HG02759 (cell line): ENCODE results near the gene SPRN.
"Not testable (repeated sequence)": the region's sequence is repeated elsewhere in the genome, so short reads cannot be mapped to it uniquely, and the experiment has no call there.

ENCODE experiments used
- ATAC-seq: cut with Tn5 transposase; IDR thresholded peaks from one replicate; pipeline ENCODE4 v1.9.1; 2021; ENCODE audit warnings: mild to moderate bottlenecking, moderate library complexity; ENCODE audit not compliant: unreplicated experiment

The SPRN gene

DNA sequence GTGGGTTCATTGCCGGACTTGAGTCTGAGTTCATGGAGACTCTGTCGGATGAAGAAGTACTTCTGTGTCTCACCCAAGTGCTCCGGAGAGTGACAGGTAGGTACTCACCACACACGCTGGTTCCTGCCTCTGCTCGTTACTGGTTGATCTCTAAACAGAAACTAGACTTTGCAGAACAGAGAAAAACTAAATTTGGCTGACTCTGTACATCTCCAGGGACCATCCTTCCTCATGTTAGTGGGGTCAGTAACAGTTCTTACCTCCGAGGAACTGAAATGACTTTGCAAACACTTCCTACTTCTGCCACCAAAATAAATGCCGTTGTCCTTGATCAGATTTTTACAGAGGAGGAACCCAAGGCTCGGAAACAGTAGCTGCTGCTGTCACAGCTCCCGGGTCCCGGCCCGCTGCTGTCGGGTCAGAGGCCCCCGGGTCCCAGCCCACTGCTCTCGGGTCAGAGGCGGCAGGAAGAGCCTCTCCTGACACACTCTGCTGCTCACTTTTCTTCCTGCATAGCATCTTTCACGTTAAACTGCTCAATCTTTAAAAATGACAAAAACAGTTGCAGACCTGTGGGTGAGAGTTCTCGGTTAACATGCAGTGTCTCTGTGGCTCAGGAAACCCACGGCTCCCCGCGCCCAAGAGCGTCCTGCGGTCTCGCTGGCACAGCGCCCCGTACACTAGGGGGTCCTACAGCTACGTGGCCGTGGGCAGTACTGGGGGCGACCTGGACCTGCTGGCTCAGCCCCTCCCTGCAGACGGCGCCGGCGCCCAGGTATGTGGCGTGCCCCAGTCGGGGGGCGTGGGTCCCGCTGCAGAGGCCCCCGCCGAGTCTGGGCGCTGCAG, 35.2 kb downstream of the SPRN start:
- ATAC-seq: peak; percentile 82

DNA sequence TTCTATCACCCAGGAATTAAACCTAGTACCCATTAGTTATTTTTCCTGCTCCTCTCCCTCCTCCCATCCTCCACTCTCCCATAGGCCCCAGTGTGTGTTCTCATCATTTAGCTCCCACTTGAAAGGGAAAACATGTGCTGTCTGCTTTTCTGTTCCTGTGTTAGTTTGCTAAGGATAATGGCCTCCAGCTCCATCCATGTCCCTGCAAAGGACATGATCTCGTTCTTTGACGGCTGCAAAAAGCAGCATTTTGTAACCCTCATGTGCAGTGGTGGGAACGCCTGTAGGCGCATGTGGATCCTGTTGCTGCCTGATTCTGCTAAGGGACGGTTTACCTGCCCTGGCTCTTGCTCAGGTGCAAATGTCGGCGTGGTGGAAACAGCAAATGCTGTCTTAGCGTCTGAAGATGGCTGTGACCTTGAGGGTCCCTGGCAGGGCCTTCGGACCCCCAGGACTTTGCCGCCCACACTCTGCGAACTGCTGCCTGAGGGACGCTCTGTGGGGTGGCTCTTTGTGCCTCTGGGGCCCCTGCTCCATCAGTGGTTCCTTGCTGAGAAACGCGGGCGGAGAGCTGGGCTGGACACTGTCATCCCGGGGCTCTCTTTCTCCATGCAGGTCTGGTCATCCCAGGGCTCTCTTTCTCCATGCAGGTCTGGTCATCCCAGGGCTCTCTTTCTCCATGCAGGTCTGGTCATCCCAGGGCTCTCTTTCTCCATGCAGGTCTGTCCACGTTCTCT, 36.0 kb downstream of the SPRN start:
- ATAC-seq: peak; percentile 1

DNA sequence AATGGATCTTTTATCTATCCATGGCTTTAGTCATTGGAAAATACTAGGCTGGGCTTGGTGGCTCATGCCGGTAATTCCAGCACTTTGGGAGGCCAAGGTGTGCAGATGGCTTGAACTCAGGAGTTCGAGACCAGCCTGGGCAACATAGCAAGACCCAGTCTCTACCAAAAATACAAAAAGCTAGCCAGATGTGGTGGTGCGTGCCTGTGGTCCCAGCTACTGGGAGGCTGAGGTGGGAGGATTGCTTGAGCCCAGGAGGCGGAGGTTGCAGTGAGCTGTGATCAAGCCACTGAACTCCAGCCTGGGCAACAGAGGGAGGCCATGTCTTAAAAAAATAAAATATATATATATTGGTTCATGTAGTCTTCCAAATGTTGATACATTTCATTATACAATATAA, 37.5 kb downstream of the SPRN start:
- ATAC-seq: not testable (repeated sequence)

DNA sequence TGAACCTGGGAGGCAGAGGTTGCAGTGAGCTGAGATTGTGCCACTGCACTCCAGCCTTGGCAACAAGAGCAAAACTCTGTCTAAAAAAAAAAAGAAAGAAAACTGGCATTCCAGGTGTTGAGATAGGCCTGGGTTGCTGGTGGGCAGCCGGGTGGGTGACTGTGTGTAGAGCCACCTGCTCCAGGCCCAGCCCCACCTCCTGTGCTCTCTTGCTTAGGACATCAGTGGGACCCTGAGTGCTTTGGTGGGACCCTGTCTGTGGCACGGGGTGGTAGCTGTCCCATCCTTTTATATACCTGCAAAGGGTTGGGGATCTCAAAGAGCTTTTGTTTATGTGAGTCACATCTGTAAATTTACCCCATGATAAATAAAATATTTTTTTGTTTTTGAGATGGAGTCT, 39.2 kb downstream of the SPRN start:
- ATAC-seq: no peak

DNA sequence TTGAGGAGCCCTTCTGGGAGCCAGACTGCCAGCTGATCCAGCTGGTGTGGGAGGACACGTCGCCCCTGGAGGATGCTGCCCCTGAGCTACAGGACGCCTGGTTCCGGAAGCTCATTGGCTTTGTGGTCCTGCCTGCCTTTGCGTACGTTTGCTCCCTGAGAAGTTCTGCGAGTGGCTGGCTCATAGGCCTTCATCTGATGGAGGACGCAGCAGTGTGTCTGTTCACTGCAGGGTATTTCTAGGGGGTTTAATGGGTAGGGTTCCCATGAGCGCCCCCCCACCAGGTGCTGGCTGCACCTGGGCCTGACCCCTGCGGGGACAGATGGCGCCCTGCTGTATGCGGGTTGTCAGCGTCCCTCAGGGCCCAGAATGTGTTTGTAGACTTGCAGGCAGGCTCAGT, 40.4 kb downstream of the SPRN start:
- no peak for ATAC-seq

DNA sequence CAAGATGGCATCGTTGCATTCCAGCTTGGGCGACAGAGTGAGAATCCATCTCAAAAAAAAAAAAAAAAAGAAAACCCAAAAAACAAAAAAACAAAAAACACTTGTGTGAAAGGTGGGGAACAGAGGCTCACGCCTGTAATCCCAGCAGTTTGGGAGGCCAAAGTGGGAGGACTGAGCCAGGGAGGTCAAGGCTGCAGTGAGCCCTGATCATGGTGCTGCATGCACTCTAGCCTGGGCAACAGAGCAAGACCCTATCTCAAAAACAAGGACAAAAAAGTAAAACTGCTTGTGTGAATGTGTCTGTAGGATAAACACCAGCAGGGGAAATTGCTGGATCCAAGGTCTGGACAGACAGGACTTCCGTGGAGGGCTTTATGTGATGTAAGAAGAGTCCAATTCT, 40.9 kb downstream of the SPRN start:
- no peak for ATAC-seq

DNA sequence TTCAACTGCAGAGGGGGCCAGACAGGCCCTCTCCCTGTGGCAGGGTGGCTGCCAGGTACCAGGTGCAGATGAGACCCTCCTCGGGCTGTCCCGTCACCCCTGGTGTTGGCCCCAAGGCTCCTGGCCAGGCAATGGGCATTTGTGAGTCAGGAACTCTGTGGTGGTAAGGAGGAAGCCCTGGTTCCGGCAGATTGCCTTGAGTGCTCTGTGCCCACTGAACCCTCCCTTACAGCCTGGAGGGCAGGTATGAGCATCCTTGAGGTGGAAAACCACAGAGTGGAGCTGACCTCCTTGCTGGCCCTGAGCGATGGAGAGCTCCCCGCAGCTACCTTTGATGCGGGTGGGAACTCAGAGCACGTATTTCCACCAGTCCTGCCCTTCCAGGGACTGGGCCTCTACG, 43.4 kb downstream of the SPRN start:
- no peak for ATAC-seq

DNA sequence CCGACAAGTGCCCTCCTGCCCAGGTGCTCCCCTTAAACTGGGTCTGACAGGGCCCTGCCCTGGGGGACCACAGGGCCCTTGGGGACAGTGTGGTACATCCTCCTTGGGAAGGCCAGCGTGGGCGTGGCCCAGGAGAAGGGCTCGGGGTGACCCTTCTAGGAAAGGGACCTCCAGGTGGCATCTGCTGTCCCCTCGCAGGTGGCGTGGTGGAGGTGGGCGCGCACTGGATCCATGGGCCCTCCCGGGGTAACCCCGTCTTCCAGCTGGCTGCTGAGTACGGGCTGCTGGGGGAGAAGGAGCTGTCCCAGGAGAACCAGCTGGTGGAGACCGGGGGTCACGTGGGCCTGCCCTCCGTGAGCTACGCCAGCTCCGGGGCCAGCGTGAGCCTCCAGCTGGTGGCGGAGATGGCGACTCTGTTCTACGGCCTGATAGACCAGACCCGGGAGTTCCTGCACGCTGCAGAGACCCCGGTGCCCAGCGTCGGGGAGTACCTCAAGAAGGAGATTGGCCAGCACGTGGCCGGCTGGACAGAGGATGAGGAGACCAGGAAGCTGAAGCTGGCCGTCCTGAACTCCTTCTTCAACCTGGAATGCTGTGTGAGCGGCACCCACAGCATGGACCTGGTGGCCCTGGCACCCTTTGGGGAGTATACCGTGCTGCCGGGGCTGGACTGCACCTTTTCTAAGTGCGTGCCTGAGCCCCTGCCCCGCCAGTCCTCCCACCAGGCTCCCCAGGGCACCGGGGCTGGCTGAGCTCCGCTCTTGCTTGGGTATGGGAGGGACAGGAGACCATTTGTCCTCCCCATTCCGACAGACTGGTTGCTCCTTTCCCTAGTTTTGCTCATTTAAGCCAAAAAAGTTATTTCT, 44.4 kb downstream of the SPRN start:
- no peak for ATAC-seq

DNA sequence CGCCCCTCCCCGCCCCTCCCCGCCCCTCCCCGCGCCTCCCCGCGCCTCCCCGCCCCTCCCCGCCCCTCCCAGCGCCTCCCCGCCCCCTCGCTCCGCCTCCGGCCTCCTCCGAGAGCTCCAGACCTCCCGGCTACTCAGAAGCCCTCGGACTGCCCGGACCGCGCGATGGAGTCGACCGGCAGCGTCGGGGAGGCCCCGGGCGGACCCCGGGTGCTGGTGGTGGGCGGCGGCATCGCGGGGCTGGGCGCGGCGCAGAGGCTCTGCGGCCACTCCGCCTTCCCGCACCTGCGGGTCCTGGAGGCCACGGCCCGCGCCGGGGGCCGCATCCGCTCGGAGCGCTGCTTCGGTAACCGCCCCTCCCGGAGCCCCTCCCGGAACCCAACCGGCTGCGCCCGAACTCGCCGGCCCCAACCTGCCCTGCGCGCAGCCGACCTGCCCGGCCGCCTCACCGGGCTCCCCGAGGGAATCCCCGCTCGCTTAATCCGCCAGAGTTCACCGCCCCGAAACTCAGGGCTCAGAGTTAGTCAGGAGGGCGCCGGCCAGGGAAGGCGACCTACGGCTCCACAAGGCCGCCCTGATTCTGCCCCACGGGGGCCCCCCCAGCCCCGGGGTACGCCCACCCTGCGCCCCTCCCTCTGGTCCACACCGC, 45.1 kb downstream of the SPRN start, which contains the start of gene PAOX:
TSS of gene PAOX (plus strand) at position 111 of the 649 bp plus-strand sequence. CDS start at position 166, 55 bp downstream.
- ATAC-seq: peak; percentile 58

DNA sequence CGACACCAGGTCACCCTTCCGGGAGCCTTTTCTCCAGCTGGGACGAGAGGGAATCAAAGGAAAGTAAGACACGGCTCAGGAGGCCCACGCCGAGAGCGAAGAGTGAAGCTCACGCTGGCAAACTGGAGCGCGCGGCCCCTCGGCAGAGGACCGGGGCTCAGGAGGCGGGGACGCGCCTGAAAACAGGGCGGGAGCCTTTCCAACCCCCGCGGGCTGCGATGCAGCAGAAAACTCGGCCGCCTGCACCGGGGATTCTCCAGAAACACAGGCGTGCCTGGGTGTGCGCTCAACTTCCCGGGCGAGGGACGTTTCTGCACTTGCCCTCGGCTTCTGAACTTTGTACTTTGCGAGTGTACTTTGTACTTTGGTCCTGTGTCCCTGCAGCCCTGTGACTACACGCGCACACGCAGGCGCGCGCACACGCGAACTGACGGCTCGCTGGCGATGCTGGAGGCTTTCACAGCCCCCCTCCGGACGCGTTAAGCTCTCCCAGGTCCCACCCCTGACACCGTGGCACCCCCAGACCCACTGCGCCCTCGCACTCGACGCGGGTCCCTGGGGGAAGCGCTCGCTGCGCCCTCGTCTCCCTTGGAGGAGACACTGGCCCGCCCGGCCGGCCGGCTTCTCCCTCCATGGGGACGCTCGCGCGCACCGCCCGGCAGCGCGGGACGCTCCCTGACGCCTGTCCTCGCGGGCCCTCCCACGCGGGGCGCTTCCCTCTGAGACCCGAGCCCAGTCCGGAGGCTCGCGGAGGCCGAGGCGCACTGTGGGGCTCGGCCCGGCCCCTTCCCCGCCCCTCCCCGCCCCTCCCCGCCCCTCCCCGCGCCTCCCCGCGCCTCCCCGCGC, 46.0 kb downstream of the SPRN start:
- ATAC-seq: peak; percentile 55

DNA sequence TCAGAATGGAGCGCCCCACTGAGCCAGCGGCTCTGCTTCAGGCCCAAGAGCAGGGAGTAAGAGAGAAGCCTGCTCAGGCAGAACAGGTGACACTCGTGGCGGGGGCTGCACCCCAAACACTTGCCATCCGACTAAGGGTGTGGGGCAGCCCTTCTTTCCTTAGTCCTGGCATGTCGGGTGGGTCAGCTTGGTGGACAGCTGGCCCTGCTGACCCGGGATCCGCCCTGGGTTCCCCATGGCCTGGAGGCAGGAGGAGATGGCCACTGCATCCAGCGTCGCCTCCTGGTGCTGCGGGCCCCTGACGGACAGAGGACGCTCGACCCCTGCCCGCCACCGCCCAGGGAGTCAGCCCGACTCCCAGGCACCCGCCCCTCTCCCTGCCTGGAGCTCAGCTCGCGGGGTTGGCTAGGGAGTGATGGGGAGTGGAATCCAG, 46.6 kb downstream of the SPRN start:
- ATAC-seq: no peak

DNA sequence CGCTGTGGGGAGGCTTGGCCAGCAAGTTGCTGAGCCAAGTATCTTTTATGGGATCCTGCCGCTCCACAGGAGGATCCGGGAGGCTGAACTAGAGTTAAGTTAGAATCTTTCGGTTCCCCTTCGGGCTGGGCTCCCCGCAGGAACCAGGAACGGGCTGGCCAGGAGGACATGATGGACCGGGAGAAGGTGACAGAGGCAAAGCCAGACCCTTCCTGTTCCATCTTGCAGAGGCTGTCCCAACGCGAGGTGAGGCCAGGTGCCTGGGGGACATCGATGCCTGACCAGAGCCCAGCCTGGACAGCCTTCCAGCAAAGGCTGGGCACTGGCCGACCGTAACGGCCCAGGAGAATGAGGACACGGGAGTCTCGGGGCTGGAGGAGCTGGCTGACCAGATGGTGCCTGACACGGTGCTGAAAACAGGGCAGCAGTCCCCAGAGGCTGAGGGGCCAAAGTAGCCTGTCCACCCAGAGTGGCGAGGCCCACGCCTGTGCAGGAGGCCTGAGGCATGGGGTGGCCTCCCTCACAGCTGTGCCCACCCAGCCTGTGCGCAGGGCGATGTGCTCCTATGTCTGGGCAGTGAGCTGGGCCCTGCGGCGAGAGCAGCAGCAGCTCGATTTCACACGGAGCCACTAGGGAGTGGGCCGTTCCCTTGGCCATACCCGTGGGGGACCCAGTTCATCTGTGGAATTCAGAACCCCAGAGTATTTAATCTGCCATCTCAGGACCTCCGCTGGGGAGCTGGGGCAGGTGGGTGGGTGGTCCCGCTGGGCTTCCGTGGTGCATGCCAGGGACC, 47.2 kb downstream of the SPRN start:
- ATAC-seq: no peak

DNA sequence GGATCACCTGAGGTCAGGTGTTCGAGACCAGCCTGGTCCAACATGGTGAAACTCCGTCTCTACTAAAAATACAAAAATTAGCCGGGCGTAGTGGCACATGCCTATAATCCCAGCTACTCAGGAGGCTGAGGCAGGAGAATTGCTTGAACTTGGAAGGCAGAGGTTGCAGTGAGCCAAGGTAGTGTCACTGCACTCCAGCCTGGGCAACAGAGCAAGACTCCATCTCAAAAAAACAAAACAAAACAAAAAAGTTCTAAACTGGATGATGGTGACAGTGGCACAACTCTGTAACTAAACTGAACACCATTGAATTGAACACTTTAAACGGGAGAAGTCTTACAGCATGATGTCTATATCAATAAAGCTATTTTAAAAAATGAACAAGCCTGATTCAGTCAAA, 48.2 kb downstream of the SPRN start:
- not testable (repeated sequence) for ATAC-seq

DNA sequence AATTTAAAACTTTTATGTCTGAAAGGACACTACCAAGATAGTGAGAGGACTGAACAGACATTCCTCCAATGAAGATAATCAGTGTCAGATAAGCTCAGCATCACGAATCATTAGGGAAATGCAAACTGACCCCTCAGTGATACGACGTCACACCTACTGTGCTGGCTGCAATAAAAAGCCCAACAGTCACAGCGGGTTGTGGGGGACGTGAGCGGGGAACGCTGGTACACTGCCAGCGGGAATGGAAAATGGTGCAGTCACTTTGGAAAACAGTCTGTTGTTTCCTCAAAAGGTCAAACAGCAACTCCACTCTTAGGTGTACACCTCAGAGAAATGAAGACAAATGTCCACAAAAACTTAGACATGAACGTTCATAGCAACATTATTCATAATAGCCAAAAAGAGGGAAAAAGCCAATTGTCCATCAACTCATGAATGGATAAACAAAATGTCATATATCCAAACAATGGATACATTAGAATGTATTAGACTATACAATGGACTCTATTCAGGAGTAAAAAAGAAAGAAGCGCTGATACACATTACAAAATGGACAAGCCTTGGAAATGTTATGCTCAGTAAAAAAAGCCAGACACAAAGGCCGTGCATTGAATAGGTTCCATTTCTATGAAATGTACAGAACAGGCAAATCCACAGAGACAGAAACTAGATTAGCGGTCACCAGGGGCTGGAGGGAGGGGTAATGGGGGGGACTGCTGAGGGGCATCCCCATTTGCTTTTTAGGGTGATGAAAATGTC, 48.9 kb downstream of the SPRN start:
- ATAC-seq: no peak

DNA sequence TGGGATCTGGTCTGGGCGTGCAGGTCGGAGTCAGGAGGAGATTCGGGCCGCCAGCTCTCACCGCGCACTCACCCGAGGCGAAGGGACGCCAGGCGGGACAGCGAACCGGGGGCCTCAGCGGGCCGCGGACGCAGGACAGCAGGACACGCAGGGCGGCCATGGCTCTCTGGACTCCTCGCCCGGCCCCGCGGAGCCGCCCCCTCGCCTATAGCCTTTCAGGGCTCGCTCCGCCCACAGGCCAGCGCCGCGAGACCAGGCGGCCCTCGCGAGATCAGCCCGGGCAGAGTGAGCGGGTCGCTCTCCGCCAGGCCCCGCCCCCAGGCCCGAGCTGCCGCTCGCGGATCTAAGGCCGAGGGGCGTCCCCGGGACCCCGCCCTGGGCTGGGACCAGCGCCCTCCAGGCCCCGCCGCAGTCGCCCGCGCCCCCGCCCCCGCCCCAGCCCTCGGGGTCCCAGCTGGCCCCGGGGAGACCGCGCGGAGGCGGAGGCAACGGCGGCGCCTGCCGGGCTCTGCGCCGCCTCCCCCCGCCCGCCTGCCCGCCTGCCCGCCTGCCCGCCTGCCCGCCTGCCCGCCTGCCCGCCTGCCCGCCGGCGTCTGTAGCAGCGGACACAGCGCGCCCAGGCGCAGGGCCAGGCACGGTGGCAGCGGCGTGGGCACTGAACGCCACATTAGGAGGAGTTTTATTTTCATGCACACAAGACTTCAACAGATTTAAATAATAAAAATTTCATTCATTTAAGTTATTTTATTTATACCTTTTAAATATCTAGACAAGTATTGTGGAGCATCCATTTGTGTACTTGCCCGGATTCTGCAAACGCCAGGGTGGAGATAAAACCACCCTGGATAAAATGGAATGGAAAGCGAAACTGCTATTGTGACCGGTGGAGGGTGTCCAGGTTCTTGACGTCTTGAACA, 51.0 kb downstream of the SPRN start, which contains the start of gene ECHS1:
TSS of gene ECHS1 (minus strand) at position 181 of the 917 bp plus-strand sequence. CDS start at position 160, 21 bp downstream.
- peak; percentile 97 for ATAC-seq

DNA sequence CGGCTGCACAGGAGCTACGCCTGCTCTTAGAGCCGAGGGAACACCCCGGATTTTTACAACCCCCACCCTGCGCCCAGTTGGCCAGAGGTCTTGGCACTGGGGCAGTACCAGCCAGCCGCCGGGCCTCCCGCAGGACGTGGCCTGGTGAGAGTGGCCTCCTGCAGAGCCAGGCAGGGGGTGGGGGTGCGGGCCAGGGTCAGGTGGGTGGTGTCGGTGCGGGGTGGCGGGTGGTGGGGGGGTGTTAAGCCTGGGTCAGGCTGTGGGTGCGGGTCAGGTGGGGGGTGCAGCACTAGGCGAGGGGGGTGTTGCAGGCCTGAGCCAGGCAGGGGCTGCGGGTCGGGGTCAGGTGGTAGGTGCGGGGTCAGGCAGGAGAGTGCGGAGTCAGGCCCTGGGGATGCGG, 51.9 kb downstream of the SPRN start:
- no peak for ATAC-seq
